ENCODE data around the gene SCN2A. TPM values are rescaled to one million over a fixed set of nuclear protein-coding genes. Genes with fewer than 3 reads are reported as not detected.

The SCN2A gene
- total and polyA plus RNA-seq, 2 of the 4 experiments (the other 2 are of a cell fraction), result 0.24 to 0.54 TPM

DNA sequence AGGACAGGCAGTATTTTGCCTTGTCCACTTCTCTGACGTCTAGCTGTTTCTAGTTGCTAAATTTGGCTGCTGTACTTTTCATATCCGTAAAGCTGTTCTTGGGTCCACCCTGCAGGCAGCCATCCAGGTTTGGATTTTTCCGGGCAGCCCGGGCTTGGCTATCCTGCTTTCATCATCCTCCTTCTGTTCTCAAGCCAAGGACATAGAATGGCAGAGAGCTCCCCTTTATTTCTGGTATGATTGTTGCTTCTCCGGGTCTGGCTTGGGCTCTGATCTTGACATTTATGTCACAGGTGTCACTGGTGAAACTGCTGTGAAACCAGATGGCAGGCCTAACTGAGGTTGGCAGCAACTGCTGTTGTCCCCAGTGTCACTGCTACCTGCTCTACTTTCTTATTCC, 35.5 kb downstream of the SCN2A start:
- no peak overlapping the region for H3K4ac ChIP-seq (ENCODE audit: low read depth, low read length)
- H3K56ac ChIP-seq (ENCODE audit: extremely low read depth, insufficient read depth, low read length), result no peak overlapping the region
- no peaks in the 10 kb centered on the region for H3K27me3 ChIP-seq (ENCODE audit: control insufficient read depth, insufficient read depth, low read length)
- H3K14ac ChIP-seq (replicated peaks; ENCODE audit: low read depth, low read length), result no peak overlapping the region
- ATAC-seq (ENCODE audit: low read depth) (no peak), DNase-seq (no peak)
- no peak overlapping the region for H2BK120ac ChIP-seq (ENCODE audit: low read depth, low read length)
- no peak overlapping the region for H2AFZ ChIP-seq (replicated peaks; ENCODE audit: low read length, poor library complexity)
- POLR2A ChIA-PET (ENCODE audit: unreplicated experiment), result no interaction called here
- no peaks in the 10 kb centered on the region for H4K20me1 ChIP-seq (ENCODE audit: insufficient read depth, low read length)
- H2BK15ac ChIP-seq (ENCODE audit: low read depth, low read length), result no peak overlapping the region
- H3K4me3 ChIP-seq (ENCODE audit: insufficient read depth, low read depth, low read length), result no peak overlapping the region
- no peak overlapping the region for H4K8ac ChIP-seq (ENCODE audit: low read depth in 2 of 2, low read length in 2 of 2)
- no peak overlapping the region for H3K27ac ChIP-seq (ENCODE audit: insufficient read depth, low read length)
- no peaks in the 10 kb centered on the region for H3K9me1 ChIP-seq (ENCODE audit: insufficient read depth, low read length)
- intact Hi-C loops (cut with micrococcal nuclease), result no loop called here
- CTCF ChIA-PET, result interaction anchor here (0.6 kb wide), 1 partner anchor 30 kb away, joined by 6 read pairs; no protein-coding TSS in a partner anchor
- dilution Hi-C loops (cut with HindIII; ENCODE audit: low sequenced_read_pairs, unreplicated experiment), result no loop called here
- H3K4me1 ChIP-seq (ENCODE audit: control insufficient read depth, insufficient read depth, low read length), result no peaks in the 10 kb centered on the region
- no peaks in the 10 kb centered on the region for H3K9me3 ChIP-seq (ENCODE audit: control insufficient read depth, insufficient read depth, low read length)
- no peak overlapping the region for H3K4me2 ChIP-seq (ENCODE audit: low read depth, low read length)
- H2BK5ac ChIP-seq (ENCODE audit: low read depth, low read length, poor library complexity, severe bottlenecking), result no peak overlapping the region
- no peak overlapping the region for H3K23ac ChIP-seq (ENCODE audit: low read depth, low read length)
- no peak overlapping the region for H2AK5ac ChIP-seq (ENCODE audit: low read depth, low read length)
- no peak overlapping the region for H4K91ac ChIP-seq (ENCODE audit: insufficient read depth, low read depth, low read length)
- H3K36me3 ChIP-seq (ENCODE audit: control insufficient read depth, insufficient read depth, low read length), result no peaks in the 10 kb centered on the region
- no peak overlapping the region for H3K9ac ChIP-seq (ENCODE audit: low read depth, low read length)
- no peaks in the 10 kb centered on the region for H3K79me1 ChIP-seq (ENCODE audit: low read depth in 1 of 2, low read length in 2 of 2)
- no peak overlapping the region for H2BK20ac ChIP-seq (ENCODE audit: low read depth, low read length)
- TF ChIP-seq CHD1 (IDR thresholded peaks at IDR 0.05; ENCODE audit: low read depth, low read length) (no peak), MAFK (IDR thresholded peaks at IDR 0.05; ENCODE audit: low read depth, low read length) (no peak), RCOR1 (IDR thresholded peaks at IDR 0.05; ENCODE audit: insufficient replicate concordance, low read length) (no peak)
- TF ChIP-seq, protein P1, sequence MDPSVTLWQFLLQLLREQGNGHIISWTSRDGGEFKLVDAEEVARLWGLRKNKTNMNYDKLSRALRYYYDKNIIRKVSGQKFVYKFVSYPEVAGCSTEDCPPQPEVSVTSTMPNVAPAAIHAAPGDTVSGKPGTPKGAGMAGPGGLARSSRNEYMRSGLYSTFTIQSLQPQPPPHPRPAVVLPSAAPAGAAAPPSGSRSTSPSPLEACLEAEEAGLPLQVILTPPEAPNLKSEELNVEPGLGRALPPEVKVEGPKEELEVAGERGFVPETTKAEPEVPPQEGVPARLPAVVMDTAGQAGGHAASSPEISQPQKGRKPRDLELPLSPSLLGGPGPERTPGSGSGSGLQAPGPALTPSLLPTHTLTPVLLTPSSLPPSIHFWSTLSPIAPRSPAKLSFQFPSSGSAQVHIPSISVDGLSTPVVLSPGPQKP (IDR thresholded peaks at IDR 0.05; ENCODE audit: borderline replicate concordance, low read depth, low read length), result no peak
- 43% methylated on average over 1 of the region's 5 CpGs; no CpG with 5 or more reads in 1 of the 2 experiments for WGBS, 2 experiments (ENCODE audit: extremely low coverage in 2 of 2, insufficient read length in 1 of 2)
- in situ Hi-C loops (cut with MboI; ENCODE audit: low sequenced_read_pairs), result no loop called here
- BruUV-seq (replicated peaks), result no TSS peak
- no peak overlapping the region for H4K5ac ChIP-seq (ENCODE audit: low read depth, low read length)
- no peak overlapping the region for H2AK9ac ChIP-seq (replicated peaks; ENCODE audit: low read depth, low read length, poor library complexity)
- H3K18ac ChIP-seq (ENCODE audit: low read depth, low read length), result no peak overlapping the region
